ENCODE measurements around the gene ZNF385C. TPM values are rescaled to one million over a fixed set of nuclear protein-coding genes. Genes with fewer than 3 reads are reported as not detected.

ZNF385C gene
- total RNA-seq, 6 experiments from 2014 or later = 0.11 to 1.2 (median 0.11) TPM; not detected in 3

DNA sequence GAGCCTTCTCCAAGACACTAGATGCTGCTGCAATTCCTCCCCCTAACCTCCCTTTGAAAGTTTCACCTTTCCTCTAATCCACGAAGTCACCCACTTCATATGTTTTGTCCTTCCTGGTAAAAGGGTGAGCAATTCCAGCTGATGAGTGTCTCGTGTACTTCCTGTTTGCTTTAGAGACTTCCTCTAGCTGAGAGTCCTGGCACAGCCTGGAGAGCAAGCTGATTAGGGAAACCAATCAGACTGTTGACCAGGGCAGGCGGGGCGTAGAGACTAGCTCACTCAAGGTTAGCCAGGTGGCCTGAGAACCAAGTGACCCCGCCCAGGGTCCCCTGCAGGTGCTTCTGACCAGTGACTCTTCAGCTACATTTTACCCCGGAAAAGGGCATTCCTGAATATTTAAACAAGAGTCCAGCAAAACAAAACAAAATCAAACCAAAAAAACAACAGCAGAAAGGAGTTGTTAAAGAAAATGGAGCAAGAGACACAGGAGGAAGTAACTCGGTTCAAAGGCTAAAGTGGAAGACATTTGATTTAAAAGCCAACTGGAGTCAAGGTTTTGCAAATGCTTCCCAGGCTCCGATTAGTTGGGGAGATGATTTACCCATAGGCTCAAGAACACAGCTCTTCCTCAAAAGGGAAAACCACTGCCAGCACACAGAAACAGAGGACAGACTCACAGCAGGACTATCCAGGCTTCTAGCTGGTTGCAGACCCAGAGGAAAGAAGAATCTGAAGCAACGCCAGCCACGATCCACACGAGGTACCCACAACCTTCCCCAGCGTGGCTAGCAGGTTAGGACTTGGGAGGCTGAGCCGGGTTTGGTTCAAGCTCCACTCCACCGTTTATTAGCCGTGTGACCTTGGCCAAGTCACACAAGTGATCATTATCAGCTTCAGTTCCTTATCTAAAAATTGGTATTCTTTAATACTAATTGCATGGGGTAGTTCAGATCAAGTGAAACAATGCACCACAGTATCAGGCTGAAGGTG lies 37.7 kb upstream of the ZNF385C start:
- H3K4me1 ChIP-seq = peaks cover 0 to 62% (median 22%) of the 10 kb centered on the region in 4 donors
- peak overlapping the region; percentile 5 to 35 (median 9) for H3K4me3 ChIP-seq
- intact Hi-C loops (cut with DNase I) = no loop called here
- DNase-seq (peak; percentile 89 to 92 (median 91)), ATAC-seq (peak; percentile 93 to 95 (median 94))
- peak overlapping the region; percentile 44 to 93 (median 74) for H3K27ac ChIP-seq
- WGBS (ENCODE audit: insufficient coverage, low coverage, low lambda C conversion rate, missing lambda C conversion rate) = 13% methylated on average over 11 of the region's 15 CpGs
- H3K27me3 ChIP-seq = no peaks in the 10 kb centered on the region
- peaks cover 0 to 4% (median 0%) of the 10 kb centered on the region in 4 donors for H3K36me3 ChIP-seq
- no peaks in the 10 kb centered on the region for H3K9me3 ChIP-seq
- TF ChIP-seq POLR2A (IDR thresholded peaks at IDR 0.05) = peak; percentile 52
- TF ChIP-seq, protein P1, sequence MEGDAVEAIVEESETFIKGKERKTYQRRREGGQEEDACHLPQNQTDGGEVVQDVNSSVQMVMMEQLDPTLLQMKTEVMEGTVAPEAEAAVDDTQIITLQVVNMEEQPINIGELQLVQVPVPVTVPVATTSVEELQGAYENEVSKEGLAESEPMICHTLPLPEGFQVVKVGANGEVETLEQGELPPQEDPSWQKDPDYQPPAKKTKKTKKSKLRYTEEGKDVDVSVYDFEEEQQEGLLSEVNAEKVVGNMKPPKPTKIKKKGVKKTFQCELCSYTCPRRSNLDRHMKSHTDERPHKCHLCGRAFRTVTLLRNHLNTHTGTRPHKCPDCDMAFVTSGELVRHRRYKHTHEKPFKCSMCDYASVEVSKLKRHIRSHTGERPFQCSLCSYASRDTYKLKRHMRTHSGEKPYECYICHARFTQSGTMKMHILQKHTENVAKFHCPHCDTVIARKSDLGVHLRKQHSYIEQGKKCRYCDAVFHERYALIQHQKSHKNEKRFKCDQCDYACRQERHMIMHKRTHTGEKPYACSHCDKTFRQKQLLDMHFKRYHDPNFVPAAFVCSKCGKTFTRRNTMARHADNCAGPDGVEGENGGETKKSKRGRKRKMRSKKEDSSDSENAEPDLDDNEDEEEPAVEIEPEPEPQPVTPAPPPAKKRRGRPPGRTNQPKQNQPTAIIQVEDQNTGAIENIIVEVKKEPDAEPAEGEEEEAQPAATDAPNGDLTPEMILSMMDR (IDR thresholded peaks at IDR 0.05) = no peak

DNA sequence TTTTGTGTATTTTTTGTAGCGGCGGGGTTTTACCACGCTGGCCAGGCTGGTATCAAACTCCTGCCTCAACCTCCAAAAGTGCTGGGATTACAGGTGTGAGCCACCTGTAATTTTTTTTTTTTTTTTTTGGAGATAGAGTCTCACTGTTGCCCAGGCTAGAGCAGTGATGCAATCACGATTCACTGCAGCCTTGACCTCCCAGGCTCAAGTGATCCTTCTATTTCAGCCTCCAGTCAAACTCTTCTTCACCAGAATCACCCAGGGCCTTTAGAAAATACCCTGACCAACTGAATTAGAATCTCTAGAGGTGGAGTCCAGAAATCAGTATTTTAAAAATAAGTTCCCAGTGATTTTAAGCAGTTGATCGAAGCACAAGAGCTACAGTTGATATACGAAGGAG lies 36.9 kb upstream of the ZNF385C start:
- ATAC-seq (no peak), DNase-seq (no peak)
- Histone ChIP-seq H3K9me3 (no peaks in the 10 kb centered on the region), H3K4me1 (peaks cover 0 to 62% (median 22%) of the 10 kb centered on the region in 4 donors), H3K27me3 (no peaks in the 10 kb centered on the region), H3K27ac (peak overlapping the region; percentile 44 to 93 (median 74)), H3K36me3 (peaks cover 0 to 2% (median under 1%) of the 10 kb centered on the region in 4 donors), H3K4me3 (peak overlapping the region in 1 of 3 donors; percentile 9)
- intact Hi-C loops (cut with DNase I) = no loop called here
- TF ChIP-seq POLR2A (IDR thresholded peaks at IDR 0.05) = no peak
- TF ChIP-seq, protein P1 (IDR thresholded peaks at IDR 0.05) = no peak
- WGBS (ENCODE audit: insufficient coverage, low coverage, low lambda C conversion rate, missing lambda C conversion rate) = 62% methylated on average over 6 of the region's 6 CpGs

DNA sequence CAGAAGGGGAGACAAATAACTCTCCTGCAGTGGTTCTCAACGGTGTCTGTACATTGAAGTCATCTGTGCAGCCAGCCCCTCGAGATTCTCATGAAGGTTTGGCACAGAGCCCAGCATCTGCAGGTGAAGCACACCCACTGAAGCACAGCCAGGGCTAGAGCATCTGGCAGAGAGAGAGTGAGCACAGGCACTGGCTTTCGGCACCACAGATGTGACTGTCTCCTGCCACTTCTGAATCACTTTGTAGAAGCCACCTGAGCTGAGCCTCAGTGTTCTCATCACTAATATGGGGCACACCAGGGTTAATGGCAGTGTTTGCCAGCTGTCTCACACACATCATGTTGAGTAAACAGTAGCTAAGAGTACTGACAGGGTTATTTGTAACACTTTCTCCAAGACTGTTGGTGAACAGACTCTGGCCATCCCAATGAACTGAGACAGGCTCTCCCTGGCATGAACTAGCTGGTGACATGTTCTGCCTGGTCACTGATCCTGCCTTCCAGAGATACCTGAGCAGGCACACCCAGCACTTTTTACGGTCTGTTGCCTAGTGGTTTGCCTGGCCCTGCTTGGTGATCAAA lies 35.3 kb upstream of the ZNF385C start:
- ATAC-seq = no peak
- TF ChIP-seq, protein P1 (IDR thresholded peaks at IDR 0.05) = no peak
- no peak for TF ChIP-seq POLR2A (IDR thresholded peaks at IDR 0.05)
- Histone ChIP-seq H3K27ac (peak overlapping the region in 2 of 3 donors; percentile 36 to 93), H3K4me3 (no peak overlapping the region), H3K9me3 (no peaks in the 10 kb centered on the region), H3K27me3 (no peaks in the 10 kb centered on the region), H3K36me3 (peaks cover 0 to 15% (median 5%) of the 10 kb centered on the region in 4 donors), H3K4me1 (peaks cover 0 to 64% (median 20%) of the 10 kb centered on the region in 4 donors)
- intact Hi-C loops (cut with DNase I) = no loop called here
- DNase-seq = no peak
- 50% methylated on average over 1 of the region's 4 CpGs for WGBS (ENCODE audit: insufficient coverage, low coverage, low lambda C conversion rate, missing lambda C conversion rate)

DNA sequence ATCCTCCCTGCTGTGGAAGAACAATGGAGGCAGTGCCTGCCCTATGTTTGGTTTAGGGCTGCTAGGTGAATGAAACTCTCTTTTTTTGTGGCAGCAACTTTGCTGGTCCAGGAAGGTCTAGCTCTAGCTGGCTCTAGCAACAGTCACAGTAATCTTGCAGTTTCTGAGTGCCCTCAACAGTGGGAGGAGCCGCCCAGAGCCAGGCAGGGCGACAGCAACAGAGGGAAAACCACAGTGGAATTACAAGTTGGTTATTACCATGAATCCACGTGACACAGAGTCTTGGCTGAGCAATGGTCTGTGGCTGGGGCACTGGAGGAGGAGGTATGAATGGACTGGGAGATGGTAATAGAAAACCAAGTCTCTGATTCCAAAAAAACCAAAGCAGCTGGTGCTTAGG lies 34.7 kb upstream of the ZNF385C start:
- 69% methylated on average over 3 of the region's 3 CpGs for WGBS (ENCODE audit: insufficient coverage, low coverage, low lambda C conversion rate, missing lambda C conversion rate)
- intact Hi-C loops (cut with DNase I) = no loop called here
- TF ChIP-seq, protein P1 (IDR thresholded peaks at IDR 0.05) = no peak
- TF ChIP-seq POLR2A (IDR thresholded peaks at IDR 0.05) = no peak
- peaks cover 0 to 62% (median 20%) of the 10 kb centered on the region in 4 donors for H3K4me1 ChIP-seq
- ATAC-seq (no peak), DNase-seq (no peak)
- H3K27ac ChIP-seq = peak overlapping the region in 2 of 3 donors; percentile 13 to 93
- H3K9me3 ChIP-seq = no peaks in the 10 kb centered on the region
- peaks cover 0 to 21% (median 8%) of the 10 kb centered on the region in 4 donors for H3K36me3 ChIP-seq
- no peak overlapping the region for H3K4me3 ChIP-seq
- H3K27me3 ChIP-seq = no peaks in the 10 kb centered on the region
